Upper lobe of left lung (tissue), 6 donors: Measurements from ENCODE around the gene SERPINA9. TPM values are rescaled to one million over a fixed set of nuclear protein-coding genes. Genes with fewer than 3 reads are reported as not detected.

Source experiments
- ATAC-seq, 2 donors: fragments of 200-7000 bp; cut with Tn5 transposase; one replicate each; pipeline ENCODE4 v1.9.1; 2022; ENCODE audit warnings: mild to moderate bottlenecking in 2 of 2, moderate library complexity in 2 of 2; ENCODE audit not compliant: low FRiP score in 2 of 2
- DNase-seq, 2 donors: peaks; one replicate each; pipeline ENCODE4 v3.0.0-alpha.2; 2019 to 2020
- H3K27ac ChIP-seq, 4 donors: fragments of 200-600 bp; sonication (generic); one replicate each; pipeline ENCODE4 v1.5.1; 2016 to 2019
- H3K27me3 ChIP-seq, 4 donors: fragments of 200-600 bp; sonication (generic); one replicate each; pipeline ENCODE4 v1.5.1; 2017 to 2019
- H3K36me3 ChIP-seq, 4 donors: fragments of 200-600 bp; sonication (generic); one replicate each; pipeline ENCODE4 v1.5.1; 2016 to 2019
- H3K4me1 ChIP-seq, 4 donors: fragments of 200-600 bp; sonication (generic); one replicate each; pipeline ENCODE4 v1.5.1; 2018 to 2019
- H3K4me3 ChIP-seq, 4 donors: fragments of 200-600 bp; sonication (generic); one replicate each; pipeline ENCODE4 v1.5.1; 2017 to 2019; ENCODE audit warnings: mild to moderate bottlenecking in 2 of 4, moderate library complexity in 1 of 4
- H3K9me3 ChIP-seq, 4 donors: fragments of 200-600 bp; sonication (generic); one replicate each; pipeline ENCODE4 v1.5.1; 2018 to 2019
- CTCF ChIP-seq, 6 experiments: fragments of 450-650 bp in 4 of 6; fragments of 200-600 bp in 2 of 6; sonication (generic) in 2 of 6; IDR thresholded peaks; one replicate each; pipeline ENCODE4 v1.5.1; 2016 to 2019; ENCODE audit warnings: antibody characterized with exemption in 6 of 6
- EP300 ChIP-seq, 4 donors: sonication (generic); formaldehyde crosslinking; IDR thresholded peaks; one replicate each; pipeline ENCODE4 v1.5.1; 2017; ENCODE audit warnings: antibody characterized with exemption in 4 of 4, control low read depth in 2 of 4
- POLR2A ChIP-seq, 4 donors: fragments of 450-650 bp; IDR thresholded peaks; one replicate each; pipeline ENCODE4 v1.5.1; 2016 to 2017; ENCODE audit warnings: antibody characterized with exemption in 4 of 4, mild to moderate bottlenecking in 2 of 4
- POLR2AphosphoS5 ChIP-seq, 2 donors: sonication (generic); formaldehyde crosslinking; IDR thresholded peaks; one replicate each; pipeline ENCODE4 v1.5.1; 2017; ENCODE audit warnings: antibody characterized with exemption in 2 of 2
- WGBS, 2 donors: methylation state at CpG; one replicate each; pipeline ENCODE4 v1.1.5; 2017 to 2018; 5-methylcytosine and 5-hydroxymethylcytosine counted together
- total RNA-seq, 6 donors: library from RNA; depleted of rRNA in 4 of 6; stranded (reverse); fragments of >200 nt in 4 of 6; gene quantifications; one replicate each; pipeline versions ENCODE4 v1.1.0 to v1.2.1, GENCODE V29; 2016 to 2021
- donor health status: DM: no; HTN: no; CAD: no; lungs with moderate emphysema.
- donor health status: DM: no; HTN: yes; CAD: no; lungs with severe emphysema.

SERPINA9 gene
- total RNA-seq, 6 donors from 2014 or later: 0.14 TPM; not detected in 5

DNA sequence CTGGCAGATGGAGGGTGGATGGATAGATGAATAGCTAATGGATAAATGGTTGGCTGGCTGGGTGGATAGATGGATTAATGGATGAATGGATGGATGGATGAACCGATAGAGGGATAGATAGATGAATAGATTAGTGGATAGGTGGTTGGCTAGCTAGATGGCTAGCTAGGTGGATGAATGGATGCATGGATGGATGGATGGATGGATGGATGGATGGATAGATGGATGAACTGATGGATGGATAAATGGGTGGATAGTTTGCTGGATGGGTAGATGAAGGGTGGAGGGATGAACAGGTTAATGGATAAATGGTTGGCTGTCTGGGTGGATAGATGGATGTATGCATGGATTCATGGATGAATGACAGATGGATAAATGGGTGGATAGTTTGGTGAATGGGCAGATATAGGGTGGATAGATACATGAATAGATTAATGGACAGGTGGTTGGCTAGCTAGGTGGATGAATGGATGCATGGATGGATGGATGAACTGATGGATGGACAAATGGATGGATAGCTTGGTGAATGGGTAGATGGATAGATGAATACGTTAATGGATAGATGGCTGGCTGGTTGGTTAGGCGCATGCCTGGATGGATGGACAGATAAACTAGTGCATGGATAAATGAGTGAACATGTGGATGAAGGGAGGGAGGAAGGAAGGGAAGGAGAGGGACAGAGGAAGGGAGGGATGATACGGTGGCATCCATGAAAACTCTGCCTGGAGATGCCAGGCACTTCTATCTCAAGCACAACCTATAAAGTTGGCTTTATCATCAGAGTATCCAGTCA, 8.1 kb downstream of the SERPINA9 start:
- TF ChIP-seq POLR2A (IDR thresholded peaks at IDR 0.05): no peak
- TF ChIP-seq CTCF (IDR thresholded peaks at IDR 0.05): no peak
- TF ChIP-seq POLR2AphosphoS5 (IDR thresholded peaks at IDR 0.05): no peak
- TF ChIP-seq EP300 (IDR thresholded peaks at IDR 0.05): no peak
- 83 to 90% methylated on average over 4 of the region's 4 CpGs for WGBS, 2 donors
- no peak overlapping the region for H3K27ac ChIP-seq
- H3K27me3 ChIP-seq: no peaks in the 10 kb centered on the region
- ATAC-seq: no peak
- no peaks in the 10 kb centered on the region for H3K36me3 ChIP-seq
- H3K9me3 ChIP-seq: peaks cover 0 to 15% (median 9%) of the 10 kb centered on the region in 4 donors
- H3K4me3 ChIP-seq: no peak overlapping the region
- no peaks in the 10 kb centered on the region for H3K4me1 ChIP-seq
- DNase-seq: no peak

GRCh38 chr14:94466706-94467370, 9.2 kb downstream of the SERPINA9 start:
- WGBS, 2 donors: 67 to 84% methylated on average over 3 of the region's 3 CpGs
- DNase-seq: no peak

GRCh38 chr14:94465042-94465441, 11.0 kb downstream of the SERPINA9 start:
- WGBS, 2 donors: 88% methylated on average over 5 of the region's 5 CpGs
- no peak for ATAC-seq
- Histone ChIP-seq H3K4me3 (no peak overlapping the region), H3K4me1 (no peaks in the 10 kb centered on the region), H3K36me3 (no peaks in the 10 kb centered on the region), H3K27me3 (no peaks in the 10 kb centered on the region), H3K9me3 (peaks cover 0 to 15% (median 9%) of the 10 kb centered on the region in 4 donors), H3K27ac (no peak overlapping the region)
- TF ChIP-seq CTCF (IDR thresholded peaks at IDR 0.05) (no peak), POLR2A (IDR thresholded peaks at IDR 0.05) (no peak), EP300 (IDR thresholded peaks at IDR 0.05) (no peak), POLR2AphosphoS5 (IDR thresholded peaks at IDR 0.05) (no peak)
- no peak for DNase-seq

More at GRCh38 chr14:94466706-94467370, 9.2 kb downstream of the SERPINA9 start:
- H3K4me3 ChIP-seq: no peak overlapping the region
- H3K27me3 ChIP-seq: no peaks in the 10 kb centered on the region
- no peak for ATAC-seq
- TF ChIP-seq POLR2AphosphoS5 (IDR thresholded peaks at IDR 0.05) (no peak), POLR2A (IDR thresholded peaks at IDR 0.05) (no peak), EP300 (IDR thresholded peaks at IDR 0.05) (no peak)
- H3K9me3 ChIP-seq: peaks cover 0 to 15% (median 9%) of the 10 kb centered on the region in 4 donors
- no peak overlapping the region for H3K27ac ChIP-seq
- H3K36me3 ChIP-seq: no peaks in the 10 kb centered on the region
- H3K4me1 ChIP-seq: no peaks in the 10 kb centered on the region

GRCh38 chr14:94464290-94464689, 11.7 kb downstream of the SERPINA9 start:
- Histone ChIP-seq H3K4me1 (no peaks in the 10 kb centered on the region), H3K9me3 (peaks cover 0 to 15% (median 9%) of the 10 kb centered on the region in 4 donors), H3K4me3 (no peak overlapping the region), H3K27me3 (no peaks in the 10 kb centered on the region), H3K27ac (no peak overlapping the region), H3K36me3 (no peaks in the 10 kb centered on the region)
- DNase-seq (no peak), ATAC-seq (no peak)
- 77 to 85% methylated on average over 5 of the region's 5 CpGs for WGBS, 2 donors
- TF ChIP-seq POLR2AphosphoS5 (IDR thresholded peaks at IDR 0.05) (no peak), CTCF (IDR thresholded peaks at IDR 0.05) (no peak), EP300 (IDR thresholded peaks at IDR 0.05) (no peak), POLR2A (IDR thresholded peaks at IDR 0.05) (no peak)

DNA sequence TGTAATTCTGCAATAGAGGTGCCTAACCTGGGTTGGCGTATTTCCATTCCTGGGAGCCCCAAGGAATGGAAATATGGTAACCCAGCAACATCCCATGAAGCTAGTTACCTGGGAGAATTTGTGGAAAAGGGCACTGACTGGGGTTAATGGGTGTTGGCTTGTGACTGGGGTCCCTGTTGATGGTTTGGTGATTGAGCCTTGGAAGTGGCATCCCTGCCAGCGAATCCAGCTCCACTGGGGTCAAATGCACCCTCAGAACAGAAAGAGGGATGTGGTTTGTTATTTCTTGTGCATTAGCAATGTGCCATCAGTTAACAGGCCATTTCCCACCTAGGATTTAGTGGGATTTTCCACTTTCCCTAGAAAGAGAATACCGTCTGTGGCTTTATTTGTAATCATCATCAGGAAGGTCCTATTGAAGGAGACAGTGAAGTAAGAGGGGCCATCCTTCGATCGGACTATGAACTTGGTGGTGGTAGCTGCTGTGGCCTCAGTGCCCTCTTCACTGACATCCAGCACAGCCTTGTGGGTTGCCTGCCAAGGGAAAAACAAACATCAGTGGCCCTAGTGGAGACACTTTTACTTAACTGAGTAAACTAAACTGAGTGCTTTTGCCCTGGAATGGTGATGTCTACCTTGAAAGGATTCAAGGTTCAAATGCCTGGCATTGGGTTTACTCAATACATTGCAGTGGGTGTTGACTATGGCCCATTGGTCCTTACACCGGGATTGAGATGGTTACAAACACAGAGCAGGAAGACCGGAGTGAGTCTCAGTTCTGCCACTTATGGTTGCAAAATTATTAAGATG, 13.0 kb downstream of the SERPINA9 start:
- ATAC-seq (no peak), DNase-seq (no peak)
- WGBS, 2 donors: 83 to 94% methylated on average over 7 of the region's 7 CpGs
- Histone ChIP-seq H3K4me3 (no peak overlapping the region), H3K27me3 (no peaks in the 10 kb centered on the region), H3K9me3 (peaks cover 0 to 19% (median 9%) of the 10 kb centered on the region in 4 donors), H3K4me1 (no peaks in the 10 kb centered on the region), H3K27ac (no peak overlapping the region), H3K36me3 (no peaks in the 10 kb centered on the region)
- TF ChIP-seq EP300 (IDR thresholded peaks at IDR 0.05) (no peak), POLR2A (IDR thresholded peaks at IDR 0.05) (no peak), POLR2AphosphoS5 (IDR thresholded peaks at IDR 0.05) (no peak), CTCF (IDR thresholded peaks at IDR 0.05) (no peak)
